SK-N-SH (cell line): ENCODE data around the gene AFMID.

Experiments used
- FOSL2 ChIP-seq: IDR thresholded peaks from 2 replicates; pipeline ENCODE4 v1.4.0; 2012; ENCODE audit warnings: low read depth, mild to moderate bottlenecking, moderate library complexity, borderline replicate concordance
- JUND ChIP-seq: IDR thresholded peaks from 2 replicates; pipeline ENCODE4 v1.4.0; 2012
- MXI1 ChIP-seq: IDR thresholded peaks from 2 replicates; pipeline ENCODE4 v1.6.1; 2012; ENCODE audit warnings: mild to moderate bottlenecking, low read depth, low read length, improper control_type of control experiment
- NFIC ChIP-seq: IDR thresholded peaks from 2 replicates; pipeline ENCODE4 v1.4.0; 2012; ENCODE audit warnings: borderline replicate concordance
- POLR2AphosphoS5 ChIP-seq: IDR thresholded peaks from 2 replicates; pipeline ENCODE4 v1.6.1; 2012; ENCODE audit warnings: low read depth, low read length
- RXRA ChIP-seq: IDR thresholded peaks from 2 replicates; pipeline ENCODE4 v1.4.0; 2012; ENCODE audit warnings: low read depth, mild to moderate bottlenecking, borderline replicate concordance
- SIN3A ChIP-seq: IDR thresholded peaks from 2 replicates; pipeline ENCODE4 v1.6.1; 2012; ENCODE audit warnings: low read depth, mild to moderate bottlenecking, low read length, moderate library complexity, borderline replicate concordance
- SMC3 ChIP-seq: IDR thresholded peaks from 2 replicates; pipeline ENCODE4 v1.6.1; 2012; ENCODE audit warnings: low read depth, low read length, improper control_type of control experiment
- TAF1 ChIP-seq: IDR thresholded peaks from 2 replicates; pipeline ENCODE4 v1.6.1; 2012; ENCODE audit warnings: low read depth, mild to moderate bottlenecking, low read length, moderate library complexity, borderline replicate concordance
- TF ChIP-seq, protein P1 (sequence below): fragments of 200-600 bp; sonication (generic); IDR thresholded peaks from 2 replicates; pipeline ENCODE4 v1.6.1; 2017; ENCODE audit warnings: antibody characterized with exemption, mild to moderate bottlenecking, moderate library complexity
- TF ChIP-seq, protein P2 (sequence below): IDR thresholded peaks from 2 replicates; pipeline ENCODE4 v1.4.0; 2012; ENCODE audit warnings: low read depth
- TF ChIP-seq, protein P3 (sequence below): IDR thresholded peaks from 2 replicates; pipeline ENCODE4 v1.4.0; 2012; ENCODE audit warnings: low read depth, borderline replicate concordance
- TF ChIP-seq, protein P4 (sequence below): fragments of 150-350 bp; IDR thresholded peaks from 2 replicates; pipeline ENCODE4 v1.6.1; 2017; ENCODE audit warnings: antibody characterized with exemption, low read length, low read depth, borderline replicate concordance
- TF ChIP-seq, protein P5 (sequence below): fragments of 150-350 bp; IDR thresholded peaks from 2 replicates; pipeline ENCODE4 v1.6.1; 2016; ENCODE audit warnings: mild to moderate bottlenecking, low read depth, low read length

DNA sequence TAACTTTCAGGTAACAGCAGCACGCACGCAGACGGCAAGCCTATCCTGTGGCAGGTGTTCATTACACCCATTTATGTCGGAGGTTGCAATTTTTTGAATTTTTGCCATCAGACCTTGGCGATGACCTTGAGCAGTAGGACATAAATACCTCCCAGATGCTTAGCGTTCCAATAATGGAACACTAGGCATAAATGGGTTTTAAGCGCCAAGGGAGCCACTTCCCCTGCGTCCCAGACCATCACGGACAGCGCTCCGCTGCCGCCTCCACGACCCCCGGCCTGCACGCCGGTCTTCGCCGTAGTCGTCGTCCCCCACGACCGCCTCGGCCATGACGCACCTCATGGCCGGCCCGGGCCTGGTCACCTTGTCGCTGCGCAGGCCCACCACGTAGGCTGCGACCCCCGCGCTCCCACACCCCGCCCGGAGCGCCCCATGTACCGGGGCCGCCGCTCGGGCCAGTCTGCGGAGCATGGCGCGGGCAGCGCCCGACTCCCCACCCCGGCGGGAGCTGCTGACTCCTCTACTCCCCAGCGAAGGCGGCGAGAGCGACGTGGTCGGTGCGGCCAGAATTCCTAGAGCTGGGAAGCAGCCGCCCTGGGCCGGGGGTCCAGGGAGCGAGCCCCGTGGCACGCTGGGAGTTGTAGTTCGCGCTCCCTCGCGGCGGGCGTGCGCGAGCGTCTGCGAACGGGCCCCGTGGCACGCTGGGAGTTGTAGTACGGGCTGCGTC is 66.9 kb downstream of the AFMID start:
- TF ChIP-seq POLR2AphosphoS5 (peak; percentile 60), NFIC (no peak), JUND (no peak), SIN3A (no peak), RXRA (no peak), SMC3 (no peak), FOSL2 (no peak), TAF1 (peak; percentile 49; the same call in 1 of the 2 replicates), MXI1 (peak; percentile 31; the same call in 1 of the 2 replicates)
- TF ChIP-seq, protein P1, sequence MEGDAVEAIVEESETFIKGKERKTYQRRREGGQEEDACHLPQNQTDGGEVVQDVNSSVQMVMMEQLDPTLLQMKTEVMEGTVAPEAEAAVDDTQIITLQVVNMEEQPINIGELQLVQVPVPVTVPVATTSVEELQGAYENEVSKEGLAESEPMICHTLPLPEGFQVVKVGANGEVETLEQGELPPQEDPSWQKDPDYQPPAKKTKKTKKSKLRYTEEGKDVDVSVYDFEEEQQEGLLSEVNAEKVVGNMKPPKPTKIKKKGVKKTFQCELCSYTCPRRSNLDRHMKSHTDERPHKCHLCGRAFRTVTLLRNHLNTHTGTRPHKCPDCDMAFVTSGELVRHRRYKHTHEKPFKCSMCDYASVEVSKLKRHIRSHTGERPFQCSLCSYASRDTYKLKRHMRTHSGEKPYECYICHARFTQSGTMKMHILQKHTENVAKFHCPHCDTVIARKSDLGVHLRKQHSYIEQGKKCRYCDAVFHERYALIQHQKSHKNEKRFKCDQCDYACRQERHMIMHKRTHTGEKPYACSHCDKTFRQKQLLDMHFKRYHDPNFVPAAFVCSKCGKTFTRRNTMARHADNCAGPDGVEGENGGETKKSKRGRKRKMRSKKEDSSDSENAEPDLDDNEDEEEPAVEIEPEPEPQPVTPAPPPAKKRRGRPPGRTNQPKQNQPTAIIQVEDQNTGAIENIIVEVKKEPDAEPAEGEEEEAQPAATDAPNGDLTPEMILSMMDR, result no peak
- TF ChIP-seq, protein P2, sequence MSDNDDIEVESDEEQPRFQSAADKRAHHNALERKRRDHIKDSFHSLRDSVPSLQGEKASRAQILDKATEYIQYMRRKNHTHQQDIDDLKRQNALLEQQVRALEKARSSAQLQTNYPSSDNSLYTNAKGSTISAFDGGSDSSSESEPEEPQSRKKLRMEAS, result 0 out of 2 replicates have a peak, but pooled peaks have one; percentile 25
- TF ChIP-seq, protein P3, sequence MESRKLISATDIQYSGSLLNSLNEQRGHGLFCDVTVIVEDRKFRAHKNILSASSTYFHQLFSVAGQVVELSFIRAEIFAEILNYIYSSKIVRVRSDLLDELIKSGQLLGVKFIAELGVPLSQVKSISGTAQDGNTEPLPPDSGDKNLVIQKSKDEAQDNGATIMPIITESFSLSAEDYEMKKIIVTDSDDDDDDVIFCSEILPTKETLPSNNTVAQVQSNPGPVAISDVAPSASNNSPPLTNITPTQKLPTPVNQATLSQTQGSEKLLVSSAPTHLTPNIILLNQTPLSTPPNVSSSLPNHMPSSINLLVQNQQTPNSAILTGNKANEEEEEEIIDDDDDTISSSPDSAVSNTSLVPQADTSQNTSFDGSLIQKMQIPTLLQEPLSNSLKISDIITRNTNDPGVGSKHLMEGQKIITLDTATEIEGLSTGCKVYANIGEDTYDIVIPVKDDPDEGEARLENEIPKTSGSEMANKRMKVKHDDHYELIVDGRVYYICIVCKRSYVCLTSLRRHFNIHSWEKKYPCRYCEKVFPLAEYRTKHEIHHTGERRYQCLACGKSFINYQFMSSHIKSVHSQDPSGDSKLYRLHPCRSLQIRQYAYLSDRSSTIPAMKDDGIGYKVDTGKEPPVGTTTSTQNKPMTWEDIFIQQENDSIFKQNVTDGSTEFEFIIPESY, result peak; percentile 80; the same call in 1 of the 2 replicates
- TF ChIP-seq, protein P4, sequence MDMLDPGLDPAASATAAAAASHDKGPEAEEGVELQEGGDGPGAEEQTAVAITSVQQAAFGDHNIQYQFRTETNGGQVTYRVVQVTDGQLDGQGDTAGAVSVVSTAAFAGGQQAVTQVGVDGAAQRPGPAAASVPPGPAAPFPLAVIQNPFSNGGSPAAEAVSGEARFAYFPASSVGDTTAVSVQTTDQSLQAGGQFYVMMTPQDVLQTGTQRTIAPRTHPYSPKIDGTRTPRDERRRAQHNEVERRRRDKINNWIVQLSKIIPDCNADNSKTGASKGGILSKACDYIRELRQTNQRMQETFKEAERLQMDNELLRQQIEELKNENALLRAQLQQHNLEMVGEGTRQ, result 0 out of 2 replicates have a peak, but pooled peaks have one; percentile 6
- TF ChIP-seq, protein P5, sequence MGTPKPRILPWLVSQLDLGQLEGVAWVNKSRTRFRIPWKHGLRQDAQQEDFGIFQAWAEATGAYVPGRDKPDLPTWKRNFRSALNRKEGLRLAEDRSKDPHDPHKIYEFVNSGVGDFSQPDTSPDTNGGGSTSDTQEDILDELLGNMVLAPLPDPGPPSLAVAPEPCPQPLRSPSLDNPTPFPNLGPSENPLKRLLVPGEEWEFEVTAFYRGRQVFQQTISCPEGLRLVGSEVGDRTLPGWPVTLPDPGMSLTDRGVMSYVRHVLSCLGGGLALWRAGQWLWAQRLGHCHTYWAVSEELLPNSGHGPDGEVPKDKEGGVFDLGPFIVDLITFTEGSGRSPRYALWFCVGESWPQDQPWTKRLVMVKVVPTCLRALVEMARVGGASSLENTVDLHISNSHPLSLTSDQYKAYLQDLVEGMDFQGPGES, result no peak
